ENCODE measurements around the gene MCOLN1. TPM values are rescaled to one million over a fixed set of nuclear protein-coding genes. Genes with fewer than 3 reads are reported as not detected.
"Not testable (repeated sequence)": the region's sequence is repeated elsewhere in the genome, so short reads cannot be mapped to it uniquely, and the experiment has no call there.

MCOLN1 gene
- total RNA-seq, 2 donors from 2014 or later = 10.6 to 11.9 TPM

GRCh38 chr19:7565332-7565731, 42.9 kb downstream of the MCOLN1 start:
- no peak for ATAC-seq
- H3K4me1 ChIP-seq = no peaks in the 10 kb centered on the region
- no peak for DNase-seq
- no peaks in the 10 kb centered on the region for H3K36me3 ChIP-seq (replicated peaks in 1 of 2; ENCODE audit: insufficient read depth in 1 of 2, low read depth in 2 of 2)
- 70 to 72% methylated on average over 5 of the region's 5 CpGs for WGBS, 2 donors
- no peaks in the 10 kb centered on the region for H3K9me3 ChIP-seq
- no peak overlapping the region for H3K4me3 ChIP-seq
- no peaks in the 10 kb centered on the region for H3K27me3 ChIP-seq
- TF ChIP-seq POLR2A (IDR thresholded peaks at IDR 0.05) (no peak), CTCF (IDR thresholded peaks at IDR 0.05) (no peak)
- intact Hi-C loops (cut with DNase I) = loop anchor here (5.0 to 10.0 kb wide), 3 partner anchors 112 to 237 kb away; partner anchors contain the start of gene MCEMP1
- H3K27ac ChIP-seq = no peak overlapping the region

- no peaks in the 10 kb centered on the region for H3K9me3 ChIP-seq
- no peak for TF ChIP-seq CTCF (IDR thresholded peaks at IDR 0.05)
- no peak for TF ChIP-seq POLR2A (IDR thresholded peaks at IDR 0.05)
- H3K4me1 ChIP-seq = no peaks in the 10 kb centered on the region
- no peak overlapping the region for H3K4me3 ChIP-seq
- H3K36me3 ChIP-seq (replicated peaks in 1 of 2; ENCODE audit: insufficient read depth in 1 of 2, low read depth in 2 of 2) = no peaks in the 10 kb centered on the region
- DNase-seq (no peak), ATAC-seq (no peak)
- H3K27me3 ChIP-seq = no peaks in the 10 kb centered on the region
- intact Hi-C loops (cut with DNase I) = no loop called here
- no peak overlapping the region for H3K27ac ChIP-seq
- 54 to 66% methylated on average over 5 of the region's 5 CpGs for WGBS, 2 donors
Observed at GRCh38 chr19:7570761-7571160, 48.3 kb downstream of the MCOLN1 start.

DNA sequence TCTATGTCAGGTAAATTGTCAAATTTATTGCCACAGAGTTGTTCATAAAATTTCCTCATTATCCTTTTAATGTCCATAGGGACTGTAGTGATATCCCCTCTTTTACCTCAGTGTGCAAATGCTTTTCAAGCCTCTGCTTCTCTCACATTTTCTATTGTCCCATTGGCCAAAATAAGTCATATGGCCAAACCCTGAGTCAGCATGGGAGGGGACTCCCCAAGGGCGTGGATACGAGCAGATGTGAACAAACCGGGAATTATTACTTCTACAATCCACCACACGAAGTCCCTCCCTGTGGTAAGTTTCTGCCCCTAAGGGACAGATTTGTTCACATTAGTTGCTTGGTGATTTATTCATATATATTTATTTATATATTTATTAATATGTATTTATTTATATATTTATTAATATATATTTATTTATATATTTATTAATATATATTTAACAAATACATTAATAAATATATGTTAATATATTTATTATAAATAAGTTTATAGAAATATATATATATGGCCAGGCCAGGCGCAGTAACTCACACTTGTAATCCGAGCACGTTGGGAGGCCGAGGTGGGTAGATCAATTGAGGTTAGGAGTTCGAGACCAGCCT, 53.1 kb downstream of the MCOLN1 start:
- peak in 1 of 4 donors; percentile 13 for DNase-seq
- ATAC-seq = no peak
- no peaks in the 10 kb centered on the region for H3K36me3 ChIP-seq (replicated peaks in 1 of 2; ENCODE audit: insufficient read depth in 1 of 2, low read depth in 2 of 2)
- TF ChIP-seq CTCF (IDR thresholded peaks at IDR 0.05) (no peak), POLR2A (IDR thresholded peaks at IDR 0.05) (no peak)
- intact Hi-C loops (cut with DNase I) = no loop called here
- no peak overlapping the region for H3K27ac ChIP-seq
- 56 to 58% methylated on average over 9 of the region's 9 CpGs for WGBS, 2 donors
- no peaks in the 10 kb centered on the region for H3K27me3 ChIP-seq
- H3K9me3 ChIP-seq = no peaks in the 10 kb centered on the region
- no peaks in the 10 kb centered on the region for H3K4me1 ChIP-seq
- no peak overlapping the region for H3K4me3 ChIP-seq

DNA sequence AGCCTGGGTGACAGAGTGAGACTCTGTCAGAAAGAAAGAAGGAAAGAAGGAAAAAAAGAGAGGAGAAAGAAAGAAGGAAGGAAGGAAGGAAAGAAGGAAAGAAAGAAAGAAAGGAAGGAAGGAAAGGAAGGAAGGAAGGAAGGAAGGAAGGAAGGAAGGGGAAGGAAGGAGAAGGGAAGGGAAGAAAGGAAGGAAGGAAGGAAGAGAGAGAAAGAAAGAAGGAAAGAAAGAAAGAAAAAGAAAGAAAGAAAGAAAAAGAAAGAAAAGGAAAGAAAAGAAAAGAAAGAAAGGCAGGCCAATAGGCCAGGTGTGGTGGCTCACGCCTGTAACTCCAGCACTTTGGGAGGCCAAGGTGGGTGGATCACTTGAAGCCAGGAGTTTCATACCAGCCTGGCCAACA, 55.0 kb downstream of the MCOLN1 start:
- 75 to 92% methylated on average over 1 of the region's 1 CpG for WGBS, 2 donors
- DNase-seq; H3K36me3 ChIP-seq (replicated peaks in 1 of 2; ENCODE audit: insufficient read depth in 1 of 2, low read depth in 2 of 2); H3K27ac ChIP-seq; H3K4me3 ChIP-seq; H3K9me3 ChIP-seq; H3K27me3 ChIP-seq; intact Hi-C loops (cut with DNase I); H3K4me1 ChIP-seq; ATAC-seq: not testable (repeated sequence)

DNA sequence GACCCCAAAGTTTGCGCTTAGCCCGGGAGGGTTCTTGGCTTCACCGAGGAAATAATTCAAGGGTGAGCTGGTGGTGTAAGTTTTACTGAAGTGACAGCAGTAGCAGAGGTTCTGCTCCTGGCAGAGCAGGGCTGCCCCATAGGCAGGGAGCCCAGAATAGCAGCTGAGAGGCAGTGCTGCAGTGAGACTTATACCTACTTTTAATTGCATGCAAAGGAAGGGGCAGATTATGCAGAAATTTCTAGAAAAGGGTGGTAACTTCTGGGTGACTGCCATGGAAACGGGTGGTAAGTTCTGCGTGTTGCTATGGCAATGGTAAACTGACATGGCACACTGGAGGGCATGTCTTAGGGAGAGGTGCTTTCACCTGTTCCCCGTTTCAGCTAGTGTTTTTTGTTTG, 55.7 kb downstream of the MCOLN1 start:
- Histone ChIP-seq H3K27ac (no peak overlapping the region), H3K36me3 (replicated peaks in 1 of 2; ENCODE audit: insufficient read depth in 1 of 2, low read depth in 2 of 2) (no peaks in the 10 kb centered on the region), H3K27me3 (no peaks in the 10 kb centered on the region), H3K4me1 (no peaks in the 10 kb centered on the region), H3K9me3 (no peaks in the 10 kb centered on the region), H3K4me3 (no peak overlapping the region)
- DNase-seq (no peak), ATAC-seq (no peak)
- 49 to 53% methylated on average over 6 of the region's 6 CpGs for WGBS, 2 donors
- intact Hi-C loops (cut with DNase I) = no loop called here
- no peak for TF ChIP-seq CTCF (IDR thresholded peaks at IDR 0.05)
- TF ChIP-seq POLR2A (IDR thresholded peaks at IDR 0.05) = no peak
